DMS114 treated with DMSO at 0.1 percent for 48 hours (cell line): Measurements from ENCODE around the gene NCOR2.

Experiments
- DNase-seq: peaks from one replicate; lab custom pipeline; 2025; ENCODE audit not compliant: unreplicated experiment; lab: John Stamatoyannopoulos, UW

The NCOR2 gene

DNA sequence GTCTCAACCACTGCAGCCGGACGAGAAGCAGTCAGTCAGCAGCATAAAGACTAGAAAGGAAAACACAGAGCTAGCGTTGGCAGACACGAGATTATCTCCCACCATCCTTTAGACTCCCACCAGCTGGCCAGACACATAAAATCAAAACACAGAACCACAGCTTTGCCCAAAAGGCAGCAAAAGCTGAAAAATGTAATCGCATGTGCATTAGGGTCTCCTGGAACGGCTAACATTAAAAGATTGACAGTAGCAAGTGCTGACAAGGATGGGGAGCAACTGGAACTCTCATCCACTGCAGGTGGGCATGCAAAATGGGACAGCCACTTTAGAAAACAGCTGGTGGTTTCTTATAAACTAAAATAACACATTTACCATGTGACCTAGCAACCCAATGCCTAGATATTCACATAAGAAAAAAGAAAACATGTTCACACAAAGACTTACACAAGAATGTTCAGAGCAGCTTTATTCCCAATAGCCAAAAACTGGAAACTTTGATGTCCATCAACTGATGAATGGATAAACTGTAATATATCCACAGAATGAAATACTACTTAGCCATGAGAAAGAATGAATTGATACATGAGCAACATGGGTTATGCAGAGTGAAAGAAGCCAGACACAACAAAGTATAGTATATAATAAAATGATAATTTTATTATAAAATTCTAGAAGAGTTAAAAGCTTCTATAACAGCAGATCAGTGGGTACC is 37.7 kb downstream of the NCOR2 start:
- no peak for DNase-seq

DNA sequence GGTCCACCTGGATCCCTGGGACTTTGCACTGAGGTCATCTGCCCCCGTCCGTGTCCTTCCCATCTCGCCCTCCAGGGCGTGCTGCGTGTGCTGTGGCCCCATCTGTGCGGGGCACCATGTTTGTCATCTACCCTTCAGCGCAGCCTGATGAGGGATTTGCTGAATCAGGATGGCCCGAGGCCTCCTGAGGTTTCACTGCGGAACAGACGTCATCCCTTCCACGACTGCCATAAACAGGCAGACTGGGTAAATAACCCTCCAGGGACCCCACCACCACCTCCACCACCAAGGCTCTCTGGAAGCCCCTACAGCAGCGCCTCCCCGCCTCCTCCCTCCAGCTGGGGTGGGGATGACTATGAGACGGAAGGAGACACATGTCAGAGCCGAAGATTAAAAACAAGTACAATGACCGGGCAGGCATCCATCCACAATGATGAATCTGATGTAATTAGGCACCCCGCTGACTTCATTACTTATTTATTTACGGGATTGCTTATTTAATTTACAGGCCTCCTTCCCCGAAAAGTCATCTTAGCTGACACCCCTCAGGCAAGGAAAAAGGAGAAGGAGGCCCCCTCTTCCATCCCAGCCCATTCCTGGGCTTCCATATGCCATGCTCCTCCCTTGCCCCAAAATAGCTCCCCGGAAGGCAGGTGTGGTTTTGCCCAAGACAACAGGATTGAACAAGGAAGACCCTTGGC is 39.4 kb downstream of the NCOR2 start:
- no peak for DNase-seq

DNA sequence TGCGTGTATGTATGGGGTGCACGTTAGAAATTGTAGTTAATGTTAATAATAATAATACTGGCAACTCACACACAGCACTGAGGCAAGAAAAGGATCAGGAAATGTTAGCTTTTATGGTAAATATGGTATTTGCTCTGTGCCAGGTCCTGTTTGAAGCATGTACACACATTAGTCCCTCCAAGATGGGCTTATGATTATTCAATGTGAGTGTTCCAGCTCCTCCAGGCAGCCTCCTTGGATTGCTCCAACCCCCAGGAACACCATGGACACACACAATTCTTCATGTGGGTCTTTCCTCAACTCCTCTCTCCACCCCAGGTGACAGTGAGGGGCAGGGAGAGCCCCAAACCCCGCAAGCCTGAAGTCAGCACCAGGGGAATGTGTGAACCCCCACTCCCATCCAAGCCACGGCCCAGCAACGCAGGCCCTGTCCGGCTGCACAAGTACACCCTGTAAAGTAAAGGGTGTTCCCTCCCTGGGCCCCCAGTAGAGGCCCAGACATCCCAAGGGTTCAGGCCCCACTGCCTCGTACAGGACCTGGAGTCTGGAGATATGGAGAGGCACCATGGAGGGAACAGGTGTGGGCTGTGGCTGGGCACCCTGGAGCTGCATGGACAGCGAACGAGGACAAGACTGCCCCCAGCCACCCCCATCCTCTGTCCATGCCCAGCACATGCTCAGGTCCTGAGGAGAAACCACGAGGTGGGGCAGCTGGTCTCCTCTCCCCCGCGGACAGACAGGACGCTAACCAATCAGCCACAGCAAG is 41.3 kb downstream of the NCOR2 start:
- DNase-seq, result no peak

DNA sequence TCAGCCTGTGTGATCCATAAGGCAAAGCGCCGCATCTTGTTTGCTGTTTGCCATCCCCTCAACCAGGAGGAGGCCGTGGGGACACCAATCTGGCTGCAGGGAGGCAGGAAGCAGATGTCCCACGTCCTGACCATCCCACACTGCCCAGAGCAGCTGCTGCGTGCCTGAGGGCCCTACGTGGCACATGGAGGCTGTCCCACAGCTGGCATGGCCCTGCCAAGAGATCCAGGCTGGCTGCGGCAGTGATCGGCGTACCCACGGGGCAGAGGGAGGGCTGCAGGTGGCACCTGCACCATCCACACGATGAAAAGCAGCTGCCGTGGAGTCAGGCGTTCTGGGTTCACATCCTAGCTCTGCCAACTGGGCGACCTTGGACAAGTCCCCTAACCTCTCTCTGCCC is 42.0 kb downstream of the NCOR2 start:
- DNase-seq, result no peak

DNA sequence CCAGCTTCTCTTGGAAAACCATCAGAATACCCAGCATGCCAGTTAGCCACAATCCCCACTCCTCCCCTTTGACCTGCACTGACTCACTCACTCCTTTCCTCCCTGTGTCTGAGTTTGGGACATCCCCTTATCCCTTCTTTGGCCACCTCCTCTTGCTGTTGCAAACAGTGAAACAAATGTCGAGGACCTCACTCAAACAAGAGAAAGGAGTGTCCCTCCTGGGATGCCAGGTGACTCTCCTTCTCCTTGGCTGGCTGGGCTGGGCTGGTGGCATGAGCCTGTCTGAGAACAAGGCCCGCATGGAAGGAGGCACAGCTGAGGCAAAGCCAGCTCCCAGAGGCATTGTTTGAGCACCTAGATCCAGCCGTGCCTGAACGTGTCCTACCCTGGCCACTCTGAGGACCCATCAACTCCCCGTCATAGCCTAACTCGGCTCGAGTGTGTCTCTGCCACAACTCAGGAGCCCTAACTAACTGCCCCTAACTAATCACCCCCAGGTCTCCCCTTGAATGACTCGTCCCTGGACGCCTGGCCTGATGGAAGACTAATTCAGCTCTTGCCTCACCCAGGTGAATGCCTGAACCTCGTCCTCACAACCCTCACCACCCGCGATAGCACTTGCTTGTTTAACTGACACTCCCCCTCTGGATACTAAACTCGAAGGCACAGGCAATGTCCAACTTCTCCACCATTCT is 43.0 kb downstream of the NCOR2 start:
- DNase-seq, result no peak

DNA sequence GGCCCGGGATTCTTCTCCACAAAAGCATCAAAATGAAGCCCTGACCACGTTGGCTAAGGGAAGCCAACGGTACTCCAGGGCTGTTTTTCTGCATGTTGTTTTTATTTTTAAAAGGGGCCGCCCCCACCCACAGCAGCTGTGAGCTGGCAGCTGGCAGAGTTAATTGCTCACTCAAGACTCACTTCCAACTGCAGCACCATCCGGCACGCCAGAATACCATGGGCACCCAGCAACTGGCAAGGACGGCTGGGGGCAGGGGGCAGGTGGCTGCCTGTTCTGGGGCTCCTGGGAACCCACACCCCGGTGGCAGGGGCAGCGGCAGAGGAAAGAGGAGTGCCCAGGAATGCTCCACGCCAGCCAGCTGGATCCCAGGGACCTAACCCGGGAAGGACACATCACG is 44.3 kb downstream of the NCOR2 start:
- no peak for DNase-seq

DNA sequence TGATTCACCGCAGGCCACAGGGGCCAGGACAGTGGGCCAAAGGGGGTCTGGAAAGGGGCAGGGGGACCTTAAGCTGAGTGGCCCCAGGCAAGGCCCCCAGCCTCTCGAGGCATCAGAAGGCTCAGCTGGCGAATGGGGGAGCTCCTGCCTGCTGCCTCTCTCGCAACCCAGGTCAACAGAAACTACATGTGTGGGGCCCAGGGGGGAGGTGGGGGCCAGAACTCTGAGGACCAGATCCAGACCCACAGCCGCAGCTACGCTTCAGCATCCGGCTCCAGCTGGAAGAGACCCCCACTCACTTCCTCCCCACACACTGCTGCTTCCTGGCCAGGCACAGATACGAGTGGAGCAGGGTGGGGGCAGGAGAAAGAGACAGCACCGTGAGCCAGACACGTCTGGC is 46.5 kb downstream of the NCOR2 start:
- no peak for DNase-seq

DNA sequence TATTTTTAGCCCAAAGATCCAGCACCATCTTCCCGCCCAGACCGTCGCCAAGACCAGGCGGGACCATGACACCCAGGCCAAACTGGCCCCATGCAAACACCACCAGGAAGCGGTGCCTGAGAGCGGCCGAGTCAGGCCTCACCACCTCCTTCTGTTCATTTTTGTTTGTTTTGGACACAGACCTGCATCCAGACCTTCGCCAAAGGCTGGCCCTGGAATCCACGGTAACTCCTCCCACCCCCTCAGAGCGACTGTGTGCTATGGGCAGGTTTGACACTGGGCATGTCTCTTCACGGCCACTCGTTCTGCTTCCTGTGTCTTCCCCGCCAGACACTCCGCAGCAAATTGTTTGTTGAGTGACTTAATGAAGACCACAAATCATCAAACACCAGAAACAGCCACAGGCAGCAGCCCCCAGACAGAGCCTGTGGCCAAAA is 47.1 kb downstream of the NCOR2 start:
- no peak for DNase-seq

DNA sequence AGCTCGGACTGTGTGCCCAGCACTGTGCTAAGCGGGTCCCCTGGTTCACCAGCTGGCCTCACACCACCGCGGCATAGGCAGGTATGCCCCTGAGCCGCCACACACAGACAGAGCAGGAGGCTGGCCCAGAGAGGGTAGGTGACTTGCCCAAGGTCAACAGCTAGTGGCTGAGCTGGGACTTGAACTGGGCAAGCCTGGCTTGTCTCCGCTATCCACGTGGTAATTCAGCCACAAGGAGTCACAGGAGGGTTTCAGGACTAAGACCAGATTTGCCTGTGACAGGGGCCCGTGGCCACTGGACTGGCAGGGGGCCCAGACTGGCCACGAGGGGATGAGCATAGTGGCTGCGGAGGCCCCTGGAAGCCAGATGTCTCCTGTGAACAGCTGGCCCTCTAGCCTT is 47.7 kb downstream of the NCOR2 start:
- DNase-seq, result no peak

DNA sequence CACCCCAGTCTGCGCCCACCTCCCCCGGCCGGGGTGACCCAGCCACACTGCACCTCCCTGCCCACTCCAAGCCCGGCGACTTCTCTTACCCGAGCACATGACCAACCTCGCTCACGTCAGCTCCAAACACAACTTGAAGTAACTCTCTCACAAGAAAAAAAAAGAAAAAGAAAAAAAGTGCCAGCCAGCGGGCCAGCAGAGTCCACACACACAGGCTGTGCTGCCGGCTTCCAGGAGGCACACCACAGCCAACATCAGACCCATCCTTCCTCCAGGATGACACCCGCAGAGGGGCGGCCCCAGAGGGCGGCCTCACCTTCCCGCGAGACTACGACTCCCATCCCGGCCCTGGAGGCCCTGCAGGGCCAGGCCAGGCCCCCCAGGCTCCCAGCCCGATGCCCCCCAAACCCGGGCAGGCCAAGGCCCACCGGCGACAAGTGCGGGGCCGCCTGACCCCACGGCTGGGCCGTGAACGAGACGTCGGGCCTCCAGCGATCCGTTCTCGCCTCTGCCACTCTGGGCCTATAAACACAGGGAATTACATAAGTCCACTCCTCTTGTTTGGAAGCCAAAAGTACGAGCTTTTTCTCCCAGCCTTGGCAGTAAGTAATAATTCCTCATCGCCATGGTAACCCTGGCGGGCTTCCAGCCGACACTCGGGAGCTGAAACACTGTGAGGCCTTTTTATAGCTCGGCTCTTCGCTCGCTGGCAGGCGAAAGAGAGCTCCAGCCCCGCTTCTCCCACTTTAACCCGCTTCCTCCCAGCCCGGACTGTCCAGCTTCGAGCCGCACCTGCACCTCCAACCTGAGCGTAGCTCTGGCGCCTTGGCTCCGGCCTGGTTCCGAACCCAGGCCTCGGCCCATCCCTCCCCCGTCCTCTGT is 49.1 kb downstream of the NCOR2 start:
- peak; percentile 13 for DNase-seq
